Mucosa of descending colon (tissue), 3 donors: ENCODE data around the gene PERM1. TPM values are rescaled to one million over a fixed set of nuclear protein-coding genes. Genes with fewer than 3 reads are reported as not detected.

Experiments
- ATAC-seq: fragments of 200-7000 bp; cut with Tn5 transposase; one replicate; pipeline ENCODE4 v1.9.1; 2020; ENCODE audit warnings: mild to moderate bottlenecking, moderate library complexity
- DNase-seq, 3 donors: peaks; one replicate each; pipeline ENCODE4 v3.0.0-alpha.2; 2020
- H3K36me3 ChIP-seq: fragments of 200-600 bp; one replicate; pipeline ENCODE4 v1.8.0; 2021; ENCODE audit warnings: low read depth, mild to moderate bottlenecking
- H3K4me1 ChIP-seq: fragments of 200-600 bp; one replicate; pipeline ENCODE4 v1.8.0; 2021; ENCODE audit warnings: low read depth, mild to moderate bottlenecking
- H3K4me3 ChIP-seq: fragments of 200-600 bp; one replicate; pipeline ENCODE4 v1.8.0; 2021; ENCODE audit warnings: mild to moderate bottlenecking
- H3K9me3 ChIP-seq: fragments of 200-600 bp; one replicate; pipeline ENCODE4 v1.8.0; 2021; ENCODE audit warnings: mild to moderate bottlenecking
- CTCF ChIP-seq: fragments of 200-600 bp; IDR thresholded peaks from one replicate; pipeline ENCODE4 v1.8.0; 2022; ENCODE audit warnings: antibody characterized with exemption, mild to moderate bottlenecking
- intact Hi-C, 2 donors: fragments of 100-400 bp; cut with DNase I in 1 of 2; cut with micrococcal nuclease in 1 of 2; formaldehyde crosslinking; loops; one replicate each; pipeline versions ENCODE4 v1.11.0 to v1.11.1; 2022; cut with DNase I, micrococcal nuclease
- total RNA-seq, 3 donors: library from RNA; stranded (reverse); fragmentation: NEBNext Ultra II Directional in 2 of 3; extraction: Animal tissue kit (Norgen Biotek cat#: 25700) in 2 of 3; gene quantifications; one replicate each; pipeline versions ENCODE4 v1.2.1 to v1.2.4, GENCODE V29; 2021 to 2023
- donor health status: DM: no; HTN: no; CAD: no; lungs with moderate emphysema.
- donor health status: DM: no; HTN: no; CAD: no.
- donor health status: DM: no; HTN: yes; CAD: no.

PERM1 gene
- total RNA-seq, 3 donors from 2014 or later: 0.24 TPM; not detected in 2

- H3K9me3 ChIP-seq: no peaks in the 10 kb centered on the region
- DNase-seq (peak in 1 of 3 donors; percentile 27), ATAC-seq (no peak)
- intact Hi-C loops: no loop called here
- H3K36me3 ChIP-seq: no peaks in the 10 kb centered on the region
- no peak overlapping the region for H3K4me3 ChIP-seq
- no peak for TF ChIP-seq CTCF
- peaks cover 5% of the 10 kb centered on the region for H3K4me1 ChIP-seq
Measured at GRCh38 chr1:975365-975764, 6.5 kb downstream of the PERM1 start.

- no peak for TF ChIP-seq CTCF
- ATAC-seq: no peak
- intact Hi-C loops: no loop called here
Measured at GRCh38 chr1:974687-975328, 7.1 kb downstream of the PERM1 start.

GRCh38 chr1:974293-974640 is 7.6 kb downstream of the PERM1 start:
- TF ChIP-seq CTCF: no peak
- H3K36me3 ChIP-seq: no peaks in the 10 kb centered on the region
- DNase-seq: no peak
- no peak overlapping the region for H3K4me3 ChIP-seq
- H3K4me1 ChIP-seq: peaks cover 5% of the 10 kb centered on the region
- intact Hi-C loops: no loop called here
- no peak for ATAC-seq
- no peaks in the 10 kb centered on the region for H3K9me3 ChIP-seq

More at GRCh38 chr1:974687-975328, 7.1 kb downstream of the PERM1 start:
- Histone ChIP-seq H3K4me1 (peaks cover 5% of the 10 kb centered on the region), H3K36me3 (no peaks in the 10 kb centered on the region), H3K9me3 (no peaks in the 10 kb centered on the region), H3K4me3 (no peak overlapping the region)
- peak in 1 of 3 donors; percentile 21 for DNase-seq

GRCh38 chr1:973459-974292 is 8.2 kb downstream of the PERM1 start:
- intact Hi-C loops: no loop called here
- TF ChIP-seq CTCF: no peak
- DNase-seq (peak in 1 of 3 donors; percentile 46), ATAC-seq (no peak)
- H3K4me1 ChIP-seq: peaks cover 5% of the 10 kb centered on the region
- no peaks in the 10 kb centered on the region for H3K36me3 ChIP-seq
- H3K4me3 ChIP-seq: no peak overlapping the region
- H3K9me3 ChIP-seq: no peaks in the 10 kb centered on the region

GRCh38 chr1:972726-973458 is 9.0 kb downstream of the PERM1 start:
- peak in 1 of 3 donors; percentile 41 for DNase-seq
- intact Hi-C loops: no loop called here
- no peak for TF ChIP-seq CTCF
- ATAC-seq: no peak
- Histone ChIP-seq H3K4me3 (no peak overlapping the region), H3K9me3 (no peaks in the 10 kb centered on the region), H3K36me3 (no peaks in the 10 kb centered on the region), H3K4me1 (peaks cover 5% of the 10 kb centered on the region)
